ENCODE data around the gene JMJD6.

JMJD6 gene

DNA sequence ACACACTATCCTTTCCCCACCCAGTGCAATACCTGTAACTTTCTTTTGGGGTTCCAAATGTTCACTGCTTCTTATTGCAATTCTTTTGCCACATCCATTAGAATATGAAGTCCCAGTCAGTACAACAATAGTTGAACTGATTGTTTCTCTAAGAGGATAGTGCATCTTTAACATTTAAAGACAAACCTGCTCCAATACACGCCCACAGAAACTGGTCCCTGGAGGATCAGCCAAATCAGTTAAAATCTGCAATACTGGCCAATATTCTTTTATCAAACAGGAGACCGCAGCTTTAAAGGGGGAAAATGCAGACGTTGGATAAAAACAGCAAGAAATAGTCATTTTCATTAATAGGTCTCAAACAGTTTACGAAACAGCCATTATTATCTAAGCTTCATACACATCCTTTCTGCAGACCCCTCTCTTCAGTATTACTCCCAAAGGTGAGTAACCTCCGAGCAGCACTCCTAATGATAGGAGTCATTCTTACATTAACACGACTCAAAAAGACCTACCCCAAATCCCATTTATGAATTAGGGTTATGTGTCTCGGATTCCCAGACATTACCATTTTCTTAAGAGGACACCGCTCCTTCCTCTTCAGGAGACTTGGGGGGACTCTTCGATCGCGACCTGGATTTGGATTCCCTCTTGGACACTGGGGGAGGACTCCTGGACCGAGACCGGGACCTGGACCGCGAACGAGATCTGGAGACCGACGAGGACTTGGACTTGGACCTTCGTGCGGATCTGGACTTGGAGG lies 9.4 kb upstream of the JMJD6 start:
- peak overlapping the region; percentile 17 for H2AK5ac ChIP-seq (ENCODE audit: low read length)
- peak overlapping the region; percentile 84 for H3K4me3 ChIP-seq (ENCODE audit: low read length)
- H3K23ac ChIP-seq (ENCODE audit: low read length): peak overlapping the region; percentile 83
- H3K4me1 ChIP-seq (ENCODE audit: control insufficient read depth, low read depth, low read length): peaks cover 4% of the 10 kb centered on the region
- H3K27me3 ChIP-seq (ENCODE audit: insufficient read depth, low read length, poor library complexity): no peaks in the 10 kb centered on the region
- peak overlapping the region; percentile 75 for H2BK5ac ChIP-seq (ENCODE audit: low read length)
- no peak overlapping the region for H2BK120ac ChIP-seq (ENCODE audit: low read depth, low read length)
- H4K8ac ChIP-seq (ENCODE audit: low read depth, low read length): no peak overlapping the region
- peak overlapping the region; percentile 100 for H3K56ac ChIP-seq (ENCODE audit: low read length)
- H3K36me3 ChIP-seq (ENCODE audit: control insufficient read depth, insufficient read depth, low read length): peaks cover 17% of the 10 kb centered on the region
- H3K4ac ChIP-seq (ENCODE audit: low read depth, low read length): peak overlapping the region; percentile 74
- peak overlapping the region; percentile 45 for H3K4me2 ChIP-seq (ENCODE audit: low read length)
- H2BK15ac ChIP-seq (replicated peaks; ENCODE audit: low read depth): no peak overlapping the region
- H3K79me1 ChIP-seq (ENCODE audit: low read length): peaks cover 2% of the 10 kb centered on the region
- DNase-seq: no peak
- H3K27ac ChIP-seq (ENCODE audit: low read depth, low read length): peak overlapping the region; percentile 82
- peak overlapping the region; percentile 100 for H3K9ac ChIP-seq (ENCODE audit: low read length)
- peaks cover 38% of the 10 kb centered on the region for H3K79me2 ChIP-seq (ENCODE audit: control insufficient read depth, insufficient read depth, low read length)
- no peak overlapping the region for H4K5ac ChIP-seq (ENCODE audit: low read length)
- no CpG with 5 or more reads among the region's 20 CpGs for WGBS (ENCODE audit: extremely low coverage, insufficient coverage, low lambda C conversion rate)
- peak overlapping the region; percentile 73 for H3K18ac ChIP-seq (ENCODE audit: low read length)

DNA sequence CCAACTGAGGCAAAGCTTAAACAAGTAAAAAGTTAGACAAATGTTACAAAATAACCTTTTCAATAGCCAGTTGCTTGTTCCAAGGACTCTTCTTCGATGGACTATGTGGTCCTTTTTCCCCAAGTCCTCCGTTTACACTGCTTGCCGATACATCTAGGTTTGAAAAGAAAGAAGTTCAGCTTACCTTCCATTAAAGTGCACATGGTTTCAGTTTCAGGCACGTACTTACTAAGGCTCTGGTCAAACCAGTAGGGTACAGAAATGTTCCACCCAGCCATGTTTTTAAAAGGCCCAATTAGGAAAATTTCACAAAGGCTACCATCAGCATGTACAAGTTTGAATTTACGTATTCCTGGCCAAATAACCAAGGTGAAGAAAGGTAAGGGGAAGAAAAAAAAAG lies 8.6 kb upstream of the JMJD6 start:
- no CpG with 5 or more reads among the region's 5 CpGs for WGBS (ENCODE audit: extremely low coverage, insufficient coverage, low lambda C conversion rate)
- Histone ChIP-seq H3K9ac (ENCODE audit: low read length) (peak overlapping the region; percentile 100), H2BK15ac (replicated peaks; ENCODE audit: low read depth) (no peak overlapping the region), H3K79me1 (ENCODE audit: low read length) (no peaks in the 10 kb centered on the region), H3K36me3 (ENCODE audit: control insufficient read depth, insufficient read depth, low read length) (peaks cover 17% of the 10 kb centered on the region), H2AK5ac (ENCODE audit: low read length) (no peak overlapping the region), H3K79me2 (ENCODE audit: control insufficient read depth, insufficient read depth, low read length) (peaks cover 38% of the 10 kb centered on the region), H4K8ac (ENCODE audit: low read depth, low read length) (no peak overlapping the region), H3K27me3 (ENCODE audit: insufficient read depth, low read length, poor library complexity) (no peaks in the 10 kb centered on the region), H2BK5ac (ENCODE audit: low read length) (no peak overlapping the region), H3K23ac (ENCODE audit: low read length) (no peak overlapping the region), H2BK120ac (ENCODE audit: low read depth, low read length) (no peak overlapping the region), H3K4me1 (ENCODE audit: control insufficient read depth, low read depth, low read length) (peaks cover 4% of the 10 kb centered on the region), H3K4ac (ENCODE audit: low read depth, low read length) (no peak overlapping the region), H3K27ac (ENCODE audit: low read depth, low read length) (no peak overlapping the region), H3K4me3 (ENCODE audit: low read length) (peak overlapping the region; percentile 85), H3K4me2 (ENCODE audit: low read length) (peak overlapping the region; percentile 98), H3K18ac (ENCODE audit: low read length) (no peak overlapping the region), H3K56ac (ENCODE audit: low read length) (peak overlapping the region; percentile 78), H4K5ac (ENCODE audit: low read length) (no peak overlapping the region)
- no peak for DNase-seq

DNA sequence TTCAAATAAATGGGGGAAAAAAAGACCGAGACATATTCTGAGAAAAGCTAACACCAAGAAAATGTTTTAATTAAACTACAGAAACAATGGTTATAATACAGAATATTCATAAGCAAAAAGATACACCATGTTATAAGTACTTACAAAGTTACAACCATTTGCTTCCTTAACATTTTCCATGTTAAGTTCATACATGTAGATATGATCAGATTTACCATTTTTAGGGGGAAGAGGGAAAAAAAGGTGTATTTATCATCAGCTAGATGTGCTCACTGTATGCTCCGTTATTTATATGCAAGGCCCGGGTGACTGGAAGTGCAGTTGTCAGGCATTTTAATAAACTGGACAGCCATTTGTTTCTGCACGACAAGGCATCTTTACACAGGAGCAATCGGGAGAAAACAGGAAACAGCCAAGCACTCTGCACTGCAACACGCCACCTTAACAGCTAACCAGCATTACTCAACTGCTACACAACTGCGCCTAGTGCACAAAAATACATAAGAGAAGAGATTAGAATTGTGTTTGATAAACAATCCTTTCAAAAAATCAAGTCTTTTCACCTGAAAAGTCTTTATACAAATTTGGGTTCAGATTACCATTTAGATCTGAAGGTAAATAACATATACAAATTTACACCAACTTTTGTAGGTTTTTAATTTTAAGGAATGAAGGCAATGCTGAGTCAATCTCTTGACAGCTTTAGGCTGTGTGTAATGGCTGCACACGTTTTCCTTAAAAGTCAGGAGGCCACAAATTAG lies 7.9 kb upstream of the JMJD6 start:
- WGBS (ENCODE audit: extremely low coverage, insufficient coverage, low lambda C conversion rate): no CpG with 5 or more reads among the region's 8 CpGs

DNA sequence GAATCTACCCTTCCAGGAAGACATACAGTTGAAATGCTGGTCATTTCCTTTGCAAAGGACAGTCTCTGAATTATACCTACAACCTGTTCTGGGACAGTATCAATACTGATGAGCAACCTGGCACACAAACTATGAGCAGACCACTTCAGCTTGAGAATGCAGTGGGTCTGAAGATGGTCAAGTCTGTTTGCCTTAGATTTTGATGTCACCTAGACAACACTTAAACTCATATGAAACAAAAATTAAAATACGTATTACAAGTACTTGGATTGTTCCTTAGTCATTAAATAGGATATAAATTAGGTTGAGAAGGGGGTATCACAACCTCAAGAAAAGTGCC lies 7.2 kb upstream of the JMJD6 start:
- no peak overlapping the region for H3K23ac ChIP-seq (ENCODE audit: low read length)
- peaks cover 17% of the 10 kb centered on the region for H3K36me3 ChIP-seq (ENCODE audit: control insufficient read depth, insufficient read depth, low read length)
- no peak overlapping the region for H2BK15ac ChIP-seq (replicated peaks; ENCODE audit: low read depth)
- H3K9ac ChIP-seq (ENCODE audit: low read length): peak overlapping the region; percentile 34
- no peak overlapping the region for H4K5ac ChIP-seq (ENCODE audit: low read length)
- no peak overlapping the region for H3K4me3 ChIP-seq (ENCODE audit: low read length)
- H3K79me1 ChIP-seq (ENCODE audit: low read length): no peaks in the 10 kb centered on the region
- H3K4ac ChIP-seq (ENCODE audit: low read depth, low read length): no peak overlapping the region
- H3K27me3 ChIP-seq (ENCODE audit: insufficient read depth, low read length, poor library complexity): no peaks in the 10 kb centered on the region
- no peak overlapping the region for H2BK5ac ChIP-seq (ENCODE audit: low read length)
- H3K4me1 ChIP-seq (ENCODE audit: control insufficient read depth, low read depth, low read length): no peaks in the 10 kb centered on the region
- no peak overlapping the region for H4K8ac ChIP-seq (ENCODE audit: low read depth, low read length)
- H3K4me2 ChIP-seq (ENCODE audit: low read length): no peak overlapping the region
- DNase-seq: no peak
- no peak overlapping the region for H2AK5ac ChIP-seq (ENCODE audit: low read length)
- H3K56ac ChIP-seq (ENCODE audit: low read length): no peak overlapping the region
- H3K79me2 ChIP-seq (ENCODE audit: control insufficient read depth, insufficient read depth, low read length): peaks cover 36% of the 10 kb centered on the region
- H2BK120ac ChIP-seq (ENCODE audit: low read depth, low read length): no peak overlapping the region
- H3K27ac ChIP-seq (ENCODE audit: low read depth, low read length): no peak overlapping the region
- no CpG with 5 or more reads among the region's 1 CpG for WGBS (ENCODE audit: extremely low coverage, insufficient coverage, low lambda C conversion rate)
- no peak overlapping the region for H3K18ac ChIP-seq (ENCODE audit: low read length)

More for the DNA sequence above, 7.9 kb upstream of the JMJD6 start:
- Histone ChIP-seq H2BK5ac (ENCODE audit: low read length) (no peak overlapping the region), H2BK120ac (ENCODE audit: low read depth, low read length) (no peak overlapping the region), H3K4ac (ENCODE audit: low read depth, low read length) (no peak overlapping the region), H3K56ac (ENCODE audit: low read length) (peak overlapping the region; percentile 59), H3K18ac (ENCODE audit: low read length) (no peak overlapping the region), H4K5ac (ENCODE audit: low read length) (no peak overlapping the region), H3K27ac (ENCODE audit: low read depth, low read length) (no peak overlapping the region), H4K8ac (ENCODE audit: low read depth, low read length) (no peak overlapping the region), H3K9ac (ENCODE audit: low read length) (peak overlapping the region; percentile 100), H3K4me2 (ENCODE audit: low read length) (peak overlapping the region; percentile 98), H3K27me3 (ENCODE audit: insufficient read depth, low read length, poor library complexity) (no peaks in the 10 kb centered on the region), H2BK15ac (replicated peaks; ENCODE audit: low read depth) (no peak overlapping the region), H2AK5ac (ENCODE audit: low read length) (no peak overlapping the region), H3K36me3 (ENCODE audit: control insufficient read depth, insufficient read depth, low read length) (peaks cover 17% of the 10 kb centered on the region), H3K79me2 (ENCODE audit: control insufficient read depth, insufficient read depth, low read length) (peaks cover 38% of the 10 kb centered on the region), H3K23ac (ENCODE audit: low read length) (no peak overlapping the region), H3K79me1 (ENCODE audit: low read length) (no peaks in the 10 kb centered on the region), H3K4me1 (ENCODE audit: control insufficient read depth, low read depth, low read length) (peaks cover 4% of the 10 kb centered on the region), H3K4me3 (ENCODE audit: low read length) (no peak overlapping the region)
- no peak for DNase-seq

DNA sequence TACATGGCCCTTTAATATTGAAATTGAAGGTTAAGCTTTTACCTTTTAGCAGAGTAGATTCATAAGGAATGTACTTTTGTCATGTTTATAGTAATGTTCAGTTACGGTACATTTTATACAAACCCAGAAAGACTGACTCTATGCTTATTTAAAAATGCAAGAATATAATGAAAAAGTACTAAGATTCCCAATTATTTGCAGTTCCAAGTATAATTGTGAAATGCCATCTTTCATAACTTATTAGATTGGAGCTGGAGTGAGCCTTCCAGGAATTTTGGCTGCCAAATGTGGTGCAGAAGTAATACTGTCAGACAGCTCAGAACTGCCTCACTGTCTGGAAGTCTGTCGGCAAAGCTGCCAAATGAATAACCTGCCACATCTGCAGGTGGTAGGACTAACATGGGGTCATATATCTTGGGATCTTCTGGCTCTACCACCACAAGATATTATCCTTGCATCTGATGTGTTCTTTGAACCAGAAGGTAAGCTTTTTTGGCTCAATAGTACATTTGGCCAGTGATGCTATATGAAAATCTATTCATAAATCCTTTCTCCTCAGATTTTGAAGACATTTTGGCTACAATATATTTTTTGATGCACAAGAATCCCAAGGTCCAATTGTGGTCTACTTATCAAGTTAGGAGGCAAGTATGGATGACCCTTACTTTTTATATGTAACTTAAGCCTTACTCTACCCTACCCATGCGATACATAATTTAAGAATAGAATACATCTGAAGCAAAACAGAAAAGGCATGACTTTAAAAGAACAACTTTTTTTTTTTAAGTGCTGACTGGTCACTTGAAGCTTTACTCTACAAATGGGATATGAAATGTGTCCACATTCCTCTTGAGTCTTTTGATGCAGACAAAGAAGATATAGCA lies 6.6 kb upstream of the JMJD6 start:
- peaks cover 35% of the 10 kb centered on the region for H3K79me2 ChIP-seq (ENCODE audit: control insufficient read depth, insufficient read depth, low read length)
- no peak for DNase-seq
- H2BK5ac ChIP-seq (ENCODE audit: low read length): no peak overlapping the region
- no peak overlapping the region for H2BK15ac ChIP-seq (replicated peaks; ENCODE audit: low read depth)
- no peaks in the 10 kb centered on the region for H3K79me1 ChIP-seq (ENCODE audit: low read length)
- H3K4ac ChIP-seq (ENCODE audit: low read depth, low read length): no peak overlapping the region
- no peak overlapping the region for H4K5ac ChIP-seq (ENCODE audit: low read length)
- no peak overlapping the region for H3K4me2 ChIP-seq (ENCODE audit: low read length)
- no CpG with 5 or more reads among the region's 3 CpGs for WGBS (ENCODE audit: extremely low coverage, insufficient coverage, low lambda C conversion rate)
- no peak overlapping the region for H3K56ac ChIP-seq (ENCODE audit: low read length)
- no peak overlapping the region for H3K4me3 ChIP-seq (ENCODE audit: low read length)
- H3K36me3 ChIP-seq (ENCODE audit: control insufficient read depth, insufficient read depth, low read length): peaks cover 17% of the 10 kb centered on the region
- H3K9ac ChIP-seq (ENCODE audit: low read length): no peak overlapping the region
- H2BK120ac ChIP-seq (ENCODE audit: low read depth, low read length): no peak overlapping the region
- H3K27ac ChIP-seq (ENCODE audit: low read depth, low read length): no peak overlapping the region
- no peaks in the 10 kb centered on the region for H3K27me3 ChIP-seq (ENCODE audit: insufficient read depth, low read length, poor library complexity)
- H2AK5ac ChIP-seq (ENCODE audit: low read length): no peak overlapping the region
- H3K18ac ChIP-seq (ENCODE audit: low read length): no peak overlapping the region
- H3K4me1 ChIP-seq (ENCODE audit: control insufficient read depth, low read depth, low read length): no peaks in the 10 kb centered on the region
- no peak overlapping the region for H3K23ac ChIP-seq (ENCODE audit: low read length)
- H4K8ac ChIP-seq (ENCODE audit: low read depth, low read length): no peak overlapping the region

Measured in mesendoderm (in vitro differentiated cells).